Measurements from ENCODE around the gene ALOX5AP.
"Not testable (repeated sequence)": the region's sequence is repeated elsewhere in the genome, so short reads cannot be mapped to it uniquely, and the experiment has no call there.

Gene ALOX5AP

DNA sequence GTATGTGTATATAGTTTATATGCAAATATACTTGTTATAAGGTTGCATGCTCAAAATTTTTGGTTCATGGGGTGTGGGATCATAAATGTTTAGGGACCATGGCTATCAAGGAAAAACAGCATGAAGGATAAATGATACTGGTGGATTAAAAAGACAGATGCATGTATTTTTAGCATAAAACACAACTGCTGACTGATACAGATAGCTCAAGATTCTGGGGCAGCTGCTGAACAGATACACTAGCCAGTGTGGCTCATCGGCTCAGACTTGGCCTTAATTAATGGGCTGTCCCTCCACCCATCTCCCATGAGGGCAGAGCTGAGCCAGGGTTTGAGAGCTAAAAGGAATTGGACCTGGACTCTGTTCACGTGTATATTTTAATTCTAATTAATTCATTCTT, 11.4 kb downstream of the ALOX5AP start:
- Mint-ChIP-seq H3K4me1 (peaks cover 71% of the 10 kb centered on the region), H3K36me3 (ENCODE audit: low read depth) (no peaks in the 10 kb centered on the region), H3K4me3 (peak overlapping the region in 1 of 3 experiments; percentile 23), H3K27me3 (ENCODE audit: low read depth) (peaks cover 4% of the 10 kb centered on the region), H3K9me3 (no peaks in the 10 kb centered on the region), H3K27ac (peak overlapping the region; percentile 41 to 67 (median 55))
- TF ChIP-seq, protein P1, sequence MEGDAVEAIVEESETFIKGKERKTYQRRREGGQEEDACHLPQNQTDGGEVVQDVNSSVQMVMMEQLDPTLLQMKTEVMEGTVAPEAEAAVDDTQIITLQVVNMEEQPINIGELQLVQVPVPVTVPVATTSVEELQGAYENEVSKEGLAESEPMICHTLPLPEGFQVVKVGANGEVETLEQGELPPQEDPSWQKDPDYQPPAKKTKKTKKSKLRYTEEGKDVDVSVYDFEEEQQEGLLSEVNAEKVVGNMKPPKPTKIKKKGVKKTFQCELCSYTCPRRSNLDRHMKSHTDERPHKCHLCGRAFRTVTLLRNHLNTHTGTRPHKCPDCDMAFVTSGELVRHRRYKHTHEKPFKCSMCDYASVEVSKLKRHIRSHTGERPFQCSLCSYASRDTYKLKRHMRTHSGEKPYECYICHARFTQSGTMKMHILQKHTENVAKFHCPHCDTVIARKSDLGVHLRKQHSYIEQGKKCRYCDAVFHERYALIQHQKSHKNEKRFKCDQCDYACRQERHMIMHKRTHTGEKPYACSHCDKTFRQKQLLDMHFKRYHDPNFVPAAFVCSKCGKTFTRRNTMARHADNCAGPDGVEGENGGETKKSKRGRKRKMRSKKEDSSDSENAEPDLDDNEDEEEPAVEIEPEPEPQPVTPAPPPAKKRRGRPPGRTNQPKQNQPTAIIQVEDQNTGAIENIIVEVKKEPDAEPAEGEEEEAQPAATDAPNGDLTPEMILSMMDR (IDR thresholded peaks at IDR 0.05; ENCODE audit: unreplicated experiment in 3 of 3): no peak

DNA sequence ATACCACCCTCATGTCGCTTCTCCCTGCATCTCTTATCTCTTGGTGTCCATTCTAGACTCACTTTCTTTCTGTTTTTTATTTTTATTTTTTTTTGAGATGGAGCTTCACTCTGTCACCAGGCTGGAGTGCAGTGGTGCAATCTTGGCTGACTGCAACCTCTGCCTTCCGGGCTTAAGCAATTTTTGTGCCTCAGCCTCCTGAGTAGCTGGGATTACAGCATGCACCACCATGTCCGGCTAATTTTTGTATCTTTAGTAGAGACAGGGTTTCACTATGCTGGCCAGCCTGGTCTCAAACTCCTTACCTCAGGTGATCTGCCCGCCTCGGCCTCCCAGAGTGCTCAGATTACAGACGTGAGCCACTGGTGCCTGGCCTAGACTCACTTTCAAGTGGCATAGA, 12.5 kb downstream of the ALOX5AP start:
- H3K36me3 Mint-ChIP-seq (ENCODE audit: low read depth); H3K27ac Mint-ChIP-seq; H3K9me3 Mint-ChIP-seq; H3K4me3 Mint-ChIP-seq; H3K27me3 Mint-ChIP-seq (ENCODE audit: low read depth): not testable (repeated sequence)
- H3K4me1 Mint-ChIP-seq: peaks cover 80% of the 10 kb centered on the region

DNA sequence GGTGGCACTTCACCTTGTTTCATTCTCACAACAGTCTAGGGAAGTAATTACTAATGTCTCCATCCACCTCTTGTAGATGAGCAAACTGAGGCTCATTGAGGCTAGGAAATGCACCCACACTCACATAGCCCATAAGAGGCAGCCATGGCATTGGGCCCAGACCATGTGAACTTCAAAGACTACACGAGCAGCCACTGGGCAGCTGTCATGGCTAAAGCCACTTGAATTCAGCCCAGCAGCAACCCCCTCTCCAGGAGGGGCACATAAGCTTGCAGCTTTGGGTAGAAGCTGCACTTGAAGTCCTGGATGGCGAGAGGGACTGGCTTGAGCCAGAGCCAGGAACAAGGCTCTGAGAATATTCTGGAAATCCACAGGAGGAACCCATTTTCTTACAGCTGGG, 13.4 kb downstream of the ALOX5AP start:
- Mint-ChIP-seq H3K36me3 (ENCODE audit: low read depth) (no peaks in the 10 kb centered on the region), H3K4me1 (peaks cover 72% of the 10 kb centered on the region), H3K27me3 (ENCODE audit: low read depth) (peaks cover 7% of the 10 kb centered on the region), H3K27ac (peak overlapping the region in 1 of 3 experiments; percentile 7), H3K4me3 (no peak overlapping the region), H3K9me3 (no peaks in the 10 kb centered on the region)
- TF ChIP-seq, protein P1 (IDR thresholded peaks at IDR 0.05; ENCODE audit: unreplicated experiment in 3 of 3): no peak

DNA sequence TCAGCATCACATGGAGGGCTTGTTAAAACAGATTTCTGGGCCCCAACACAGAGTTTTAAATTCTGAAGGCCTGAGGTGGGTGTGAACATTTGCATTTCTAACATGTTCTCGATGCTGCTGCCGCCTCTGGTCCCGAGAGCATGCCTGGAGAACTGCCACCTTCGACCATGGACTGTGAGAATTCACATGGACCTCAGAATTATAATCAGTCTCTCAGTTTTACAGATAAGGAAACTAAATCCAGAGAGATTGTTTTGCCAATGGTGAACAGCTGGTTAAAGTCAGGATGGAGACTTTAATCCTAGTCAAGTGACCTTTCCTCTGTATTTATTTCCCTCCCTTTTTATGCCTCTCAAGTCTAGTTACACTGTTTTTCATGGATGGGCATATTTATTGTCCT, 14.7 kb downstream of the ALOX5AP start:
- Mint-ChIP-seq H3K27ac (peak overlapping the region; percentile 1 to 52 (median 28)), H3K4me1 (peaks cover 61% of the 10 kb centered on the region), H3K9me3 (no peaks in the 10 kb centered on the region), H3K36me3 (ENCODE audit: low read depth) (no peaks in the 10 kb centered on the region), H3K27me3 (ENCODE audit: low read depth) (peaks cover 7% of the 10 kb centered on the region), H3K4me3 (peak overlapping the region in 1 of 3 experiments; percentile 57)
- TF ChIP-seq, protein P1 (IDR thresholded peaks at IDR 0.05; ENCODE audit: unreplicated experiment in 3 of 3): no peak

DNA sequence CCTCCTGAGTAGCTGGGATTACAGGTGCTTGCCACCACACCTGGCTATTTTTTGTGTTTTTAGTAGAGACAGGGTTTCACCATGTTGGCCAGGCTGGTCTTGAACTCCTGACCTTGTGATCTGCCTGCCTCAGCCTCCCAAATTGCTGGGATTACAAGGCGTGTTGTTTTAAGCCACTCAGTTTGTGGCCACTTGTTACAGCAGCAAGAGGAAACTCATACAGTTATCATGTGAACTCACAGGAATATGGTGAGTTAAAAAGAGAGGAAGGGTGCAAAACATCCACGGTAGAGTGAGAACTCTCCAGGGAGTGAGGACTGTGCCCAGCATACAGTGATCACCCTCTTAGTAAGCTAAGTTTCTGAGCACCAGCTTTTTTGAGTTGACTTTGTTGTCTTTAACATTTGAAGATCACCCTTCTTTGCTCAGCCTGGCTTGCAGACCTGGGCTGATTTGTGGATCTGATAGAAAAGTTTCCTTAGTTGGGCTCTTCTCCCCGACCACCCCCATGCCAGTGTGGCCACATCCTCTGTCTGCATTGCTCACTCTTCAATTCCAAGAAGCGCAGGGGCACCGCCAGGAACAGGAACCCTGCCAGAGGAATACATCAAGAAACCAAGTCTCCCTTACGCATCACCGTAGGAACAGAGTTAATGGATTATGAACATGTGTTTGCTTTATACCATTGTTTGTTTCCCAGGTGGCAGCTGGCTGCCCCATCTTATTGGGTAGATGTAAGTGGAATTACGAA, 16.0 kb downstream of the ALOX5AP start:
- peaks cover 9% of the 10 kb centered on the region for H3K27me3 Mint-ChIP-seq (ENCODE audit: low read depth)
- H3K4me3 Mint-ChIP-seq: no peak overlapping the region
- H3K4me1 Mint-ChIP-seq: peaks cover 47% of the 10 kb centered on the region
- H3K27ac Mint-ChIP-seq: peak overlapping the region in 2 of 3 experiments; percentile 47 to 62
- TF ChIP-seq, protein P1 (IDR thresholded peaks at IDR 0.05; ENCODE audit: unreplicated experiment in 3 of 3): no peak
- no peaks in the 10 kb centered on the region for H3K9me3 Mint-ChIP-seq
- no peaks in the 10 kb centered on the region for H3K36me3 Mint-ChIP-seq (ENCODE audit: low read depth)

DNA sequence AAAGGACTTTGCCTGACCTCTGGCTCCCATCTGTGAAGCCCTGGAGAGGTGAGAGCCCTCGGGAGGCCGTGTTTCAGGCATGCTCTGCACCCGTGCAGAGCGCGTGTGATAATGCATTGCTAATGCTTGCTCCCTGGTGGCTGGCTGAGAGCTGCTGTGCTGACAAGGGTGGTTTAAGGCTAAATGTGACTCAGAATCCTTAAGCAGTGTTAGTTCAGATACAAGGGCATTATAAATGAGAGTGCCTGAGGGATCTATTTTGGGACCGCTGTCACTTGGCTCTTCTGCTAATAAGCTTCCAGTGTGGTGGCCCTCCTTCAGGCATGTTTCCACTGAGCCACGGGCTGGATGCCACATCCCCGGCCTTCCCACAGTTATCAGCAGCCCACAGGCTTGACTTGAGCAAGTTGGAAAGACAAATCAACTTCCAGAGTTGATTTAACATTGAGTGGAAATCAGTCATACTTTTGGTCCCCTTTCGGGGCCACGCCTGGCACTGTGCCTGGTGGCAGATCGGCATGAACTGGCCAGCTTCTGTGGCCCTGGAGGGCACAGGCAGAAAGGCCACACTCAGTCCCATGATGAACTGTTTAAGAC, 17.0 kb downstream of the ALOX5AP start:
- Mint-ChIP-seq H3K4me3 (no peak overlapping the region), H3K4me1 (peaks cover 46% of the 10 kb centered on the region), H3K27me3 (ENCODE audit: low read depth) (peaks cover 10% of the 10 kb centered on the region), H3K27ac (peak overlapping the region; percentile 47 to 62 (median 59)), H3K36me3 (ENCODE audit: low read depth) (no peaks in the 10 kb centered on the region), H3K9me3 (no peaks in the 10 kb centered on the region)
- TF ChIP-seq, protein P1 (IDR thresholded peaks at IDR 0.05; ENCODE audit: unreplicated experiment in 3 of 3): no peak
